ENCODE measurements around the gene CLTB. TPM values are rescaled to one million over a fixed set of nuclear protein-coding genes. Genes with fewer than 3 reads are reported as not detected.
"Not testable (repeated sequence)": the region's sequence is repeated elsewhere in the genome, so short reads cannot be mapped to it uniquely, and the experiment has no call there.

Gene CLTB
- total RNA-seq, 1 experiment from 2014 or later: 58.6 TPM

DNA sequence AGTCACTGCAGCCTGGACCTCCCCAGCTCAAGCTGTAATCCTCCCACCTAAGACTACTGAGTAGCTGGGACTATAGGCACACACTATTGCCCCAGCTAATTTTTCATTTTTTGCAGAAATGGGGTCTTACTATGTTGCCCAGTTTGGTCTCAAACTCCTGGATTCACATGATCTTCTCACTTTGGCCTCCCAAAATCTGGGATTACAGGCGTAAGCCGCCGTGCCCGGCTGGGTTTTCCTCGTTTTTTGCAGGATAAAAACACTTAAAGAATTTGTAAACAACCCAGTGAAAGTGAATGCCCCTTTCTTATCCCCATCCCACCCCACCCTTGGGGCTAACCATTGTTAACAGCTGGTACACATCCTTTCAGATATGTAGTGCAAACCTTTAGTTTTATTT is 7.7 kb downstream of the CLTB start:
- H3K9me2 ChIP-seq (ENCODE audit: insufficient read depth): no peaks in the 10 kb centered on the region
- peaks cover 0 to 5% of the 10 kb centered on the region in 2 experiments; a peak in 3 of 4 replicates for H3K36me3 ChIP-seq (ENCODE audit: control insufficient read depth in 1 of 2, insufficient read depth in 2 of 2, low read length in 2 of 2)
- H3K4me3 ChIP-seq (replicated peaks in 1 of 2; ENCODE audit: low read depth in 1 of 2, low read length in 2 of 2): no peak overlapping the region
- H3K4me2 ChIP-seq (ENCODE audit: low read length): no peak overlapping the region
- H3K4me1 ChIP-seq (ENCODE audit: control insufficient read depth in 1 of 2, insufficient read depth in 2 of 2, low read length in 2 of 2): peaks cover 12 to 25% of the 10 kb centered on the region in 2 experiments; a peak in 3 of 4 replicates
- intact Hi-C loops (cut with micrococcal nuclease): no loop called here
- no peak overlapping the region for H3K9ac ChIP-seq (ENCODE audit: low read length)
- RAD21 ChIA-PET (ENCODE audit: low non-redundant PET in 1 of 2, low total read pairs in 2 of 2, uncharacterized antibody in 2 of 2, unreplicated experiment in 2 of 2): interaction anchor here in 1 of 2 experiments (0.7 kb wide), 1 partner anchor 265 kb away, joined by 4 read pairs; no protein-coding TSS in a partner anchor
- BruUV-seq (replicated peaks): no TSS peak
- no peak for DNase-seq (ENCODE audit: low read depth, low spot score)
- peaks cover 5% of the 10 kb centered on the region; the same call in 1 of the 2 replicates for H3K79me2 ChIP-seq (ENCODE audit: insufficient read depth, low read length)
- POLR2A ChIA-PET: no interaction called here
- no peak overlapping the region for H3K27ac ChIP-seq (ENCODE audit: low read depth, low read length)
- no peak overlapping the region for H2AFZ ChIP-seq (ENCODE audit: low read depth, low read length, poor library complexity, severe bottlenecking)
- TF ChIP-seq, protein P1, sequence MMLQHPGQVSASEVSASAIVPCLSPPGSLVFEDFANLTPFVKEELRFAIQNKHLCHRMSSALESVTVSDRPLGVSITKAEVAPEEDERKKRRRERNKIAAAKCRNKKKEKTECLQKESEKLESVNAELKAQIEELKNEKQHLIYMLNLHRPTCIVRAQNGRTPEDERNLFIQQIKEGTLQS (IDR thresholded peaks at IDR 0.05): no peak
- TF ChIP-seq YY1 (IDR thresholded peaks at IDR 0.05; ENCODE audit: extremely low read depth, insufficient replicate concordance, low read depth, low read length): no peak
- no peak for TF ChIP-seq FOSL1 (IDR thresholded peaks at IDR 0.05; ENCODE audit: low read depth)
- TF ChIP-seq, protein P2, sequence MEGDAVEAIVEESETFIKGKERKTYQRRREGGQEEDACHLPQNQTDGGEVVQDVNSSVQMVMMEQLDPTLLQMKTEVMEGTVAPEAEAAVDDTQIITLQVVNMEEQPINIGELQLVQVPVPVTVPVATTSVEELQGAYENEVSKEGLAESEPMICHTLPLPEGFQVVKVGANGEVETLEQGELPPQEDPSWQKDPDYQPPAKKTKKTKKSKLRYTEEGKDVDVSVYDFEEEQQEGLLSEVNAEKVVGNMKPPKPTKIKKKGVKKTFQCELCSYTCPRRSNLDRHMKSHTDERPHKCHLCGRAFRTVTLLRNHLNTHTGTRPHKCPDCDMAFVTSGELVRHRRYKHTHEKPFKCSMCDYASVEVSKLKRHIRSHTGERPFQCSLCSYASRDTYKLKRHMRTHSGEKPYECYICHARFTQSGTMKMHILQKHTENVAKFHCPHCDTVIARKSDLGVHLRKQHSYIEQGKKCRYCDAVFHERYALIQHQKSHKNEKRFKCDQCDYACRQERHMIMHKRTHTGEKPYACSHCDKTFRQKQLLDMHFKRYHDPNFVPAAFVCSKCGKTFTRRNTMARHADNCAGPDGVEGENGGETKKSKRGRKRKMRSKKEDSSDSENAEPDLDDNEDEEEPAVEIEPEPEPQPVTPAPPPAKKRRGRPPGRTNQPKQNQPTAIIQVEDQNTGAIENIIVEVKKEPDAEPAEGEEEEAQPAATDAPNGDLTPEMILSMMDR (IDR thresholded peaks at IDR 0.05 in 2 of 3, conservative IDR thresholded peaks at IDR 0.05 in 1 of 3; ENCODE audit: borderline replicate concordance in 1 of 3, insufficient read depth in 1 of 3, low read depth in 2 of 3, low read length in 2 of 3): no peak
- TF ChIP-seq POLR2AphosphoS5 (IDR thresholded peaks at IDR 0.05; ENCODE audit: low read depth, low read length): no peak
- TF ChIP-seq, protein P3, sequence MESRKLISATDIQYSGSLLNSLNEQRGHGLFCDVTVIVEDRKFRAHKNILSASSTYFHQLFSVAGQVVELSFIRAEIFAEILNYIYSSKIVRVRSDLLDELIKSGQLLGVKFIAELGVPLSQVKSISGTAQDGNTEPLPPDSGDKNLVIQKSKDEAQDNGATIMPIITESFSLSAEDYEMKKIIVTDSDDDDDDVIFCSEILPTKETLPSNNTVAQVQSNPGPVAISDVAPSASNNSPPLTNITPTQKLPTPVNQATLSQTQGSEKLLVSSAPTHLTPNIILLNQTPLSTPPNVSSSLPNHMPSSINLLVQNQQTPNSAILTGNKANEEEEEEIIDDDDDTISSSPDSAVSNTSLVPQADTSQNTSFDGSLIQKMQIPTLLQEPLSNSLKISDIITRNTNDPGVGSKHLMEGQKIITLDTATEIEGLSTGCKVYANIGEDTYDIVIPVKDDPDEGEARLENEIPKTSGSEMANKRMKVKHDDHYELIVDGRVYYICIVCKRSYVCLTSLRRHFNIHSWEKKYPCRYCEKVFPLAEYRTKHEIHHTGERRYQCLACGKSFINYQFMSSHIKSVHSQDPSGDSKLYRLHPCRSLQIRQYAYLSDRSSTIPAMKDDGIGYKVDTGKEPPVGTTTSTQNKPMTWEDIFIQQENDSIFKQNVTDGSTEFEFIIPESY (IDR thresholded peaks at IDR 0.05; ENCODE audit: extremely low read depth, insufficient replicate concordance, low read length): no peak
- TF ChIP-seq CEBPB (IDR thresholded peaks at IDR 0.05; ENCODE audit: low read depth): no peak
- no peak for TF ChIP-seq TCF7L2 (IDR thresholded peaks at IDR 0.05; ENCODE audit: borderline replicate concordance, extremely low read depth, insufficient read depth, insufficient read length)
- no peak for TF ChIP-seq JUND (IDR thresholded peaks at IDR 0.05)
- no peak for TF ChIP-seq ZFX (IDR thresholded peaks at IDR 0.05)
- TF ChIP-seq ZNF274 (IDR thresholded peaks at IDR 0.05; ENCODE audit: low read depth, low read length): no peak
- no peak for TF ChIP-seq SRF (IDR thresholded peaks at IDR 0.05; ENCODE audit: low read depth)
- no peaks in the 10 kb centered on the region for H3K9me3 ChIP-seq (ENCODE audit: control insufficient read depth in 1 of 2, insufficient read depth in 1 of 2, low read depth in 1 of 2, low read length in 2 of 2)
- CTCF ChIA-PET: no interaction called here
- no peaks in the 10 kb centered on the region for H3K27me3 ChIP-seq (ENCODE audit: insufficient read depth, low read length)
- ATAC-seq: no peak
- no peaks in the 10 kb centered on the region for H4K20me1 ChIP-seq (ENCODE audit: insufficient read depth)

DNA sequence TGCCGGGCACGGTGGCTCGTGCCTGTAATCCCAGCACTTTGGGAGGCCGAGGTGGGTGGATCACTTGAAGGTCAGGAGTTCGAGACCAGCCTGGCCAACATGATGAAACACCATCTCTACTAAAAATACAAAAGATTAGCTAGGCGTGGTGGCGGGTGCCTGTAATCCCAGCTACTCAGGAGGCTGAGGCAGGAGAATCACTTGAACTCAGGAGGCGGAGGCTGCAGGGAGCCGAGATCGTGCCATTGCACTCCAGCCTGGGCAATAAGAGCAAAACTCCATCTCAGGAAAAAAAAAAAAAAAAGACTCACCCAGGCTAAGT is 8.1 kb downstream of the CLTB start:
- H3K4me3 ChIP-seq (replicated peaks in 1 of 2; ENCODE audit: low read depth in 1 of 2, low read length in 2 of 2); H3K9me2 ChIP-seq (ENCODE audit: insufficient read depth); DNase-seq (ENCODE audit: low read depth, low spot score); ATAC-seq; H3K27me3 ChIP-seq (ENCODE audit: insufficient read depth, low read length); intact Hi-C loops (cut with micrococcal nuclease); BruUV-seq (replicated peaks); H3K79me2 ChIP-seq (ENCODE audit: insufficient read depth, low read length); CTCF ChIA-PET; H3K4me2 ChIP-seq (ENCODE audit: low read length); H3K9me3 ChIP-seq (ENCODE audit: control insufficient read depth in 1 of 2, insufficient read depth in 1 of 2, low read depth in 1 of 2, low read length in 2 of 2); H3K9ac ChIP-seq (ENCODE audit: low read length); H2AFZ ChIP-seq (ENCODE audit: low read depth, low read length, poor library complexity, severe bottlenecking); H3K27ac ChIP-seq (ENCODE audit: low read depth, low read length); H4K20me1 ChIP-seq (ENCODE audit: insufficient read depth); POLR2A ChIA-PET; H3K36me3 ChIP-seq (ENCODE audit: control insufficient read depth in 1 of 2, insufficient read depth in 2 of 2, low read length in 2 of 2): not testable (repeated sequence)
- RAD21 ChIA-PET (ENCODE audit: low non-redundant PET in 1 of 2, low total read pairs in 2 of 2, uncharacterized antibody in 2 of 2, unreplicated experiment in 2 of 2): interaction anchor here in 1 of 2 experiments (0.7 kb wide), 1 partner anchor 265 kb away, joined by 4 read pairs; no protein-coding TSS in a partner anchor
- H3K4me1 ChIP-seq (ENCODE audit: control insufficient read depth in 1 of 2, insufficient read depth in 2 of 2, low read length in 2 of 2): peaks cover 12 to 25% of the 10 kb centered on the region in 2 experiments; a peak in 3 of 4 replicates
